EH (cell line): ENCODE measurements around the gene DMGDH.

Experiments used
- DNase-seq: peaks from one replicate; pipeline ENCODE4 v3.0.0-alpha.2; 2015; ENCODE audit warnings: low read depth

The DMGDH gene

DNA sequence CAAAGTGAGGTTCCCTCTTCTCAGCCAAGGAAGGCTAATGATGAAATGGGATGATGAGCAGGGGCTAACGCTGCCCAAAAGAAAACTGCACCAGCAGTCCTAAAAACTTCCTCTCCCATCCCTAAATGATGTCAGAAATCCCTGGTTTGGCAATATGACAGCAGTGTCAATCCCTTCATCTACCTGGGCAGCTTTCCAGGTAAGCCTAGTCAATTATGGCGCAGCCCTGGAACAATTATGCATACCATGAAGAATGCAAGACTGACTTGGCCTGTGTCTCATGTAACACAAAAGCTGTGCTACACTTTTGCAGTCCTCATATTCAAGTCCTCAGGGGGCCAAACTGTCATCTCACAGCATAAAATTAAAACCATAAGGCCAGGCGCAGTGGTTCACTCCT lies 7.0 kb downstream of the DMGDH start:
- no peak for DNase-seq

- no peak for DNase-seq
These were observed 9.8 kb downstream of the DMGDH start for GRCh38 chr5:79059674-79060073.

DNA sequence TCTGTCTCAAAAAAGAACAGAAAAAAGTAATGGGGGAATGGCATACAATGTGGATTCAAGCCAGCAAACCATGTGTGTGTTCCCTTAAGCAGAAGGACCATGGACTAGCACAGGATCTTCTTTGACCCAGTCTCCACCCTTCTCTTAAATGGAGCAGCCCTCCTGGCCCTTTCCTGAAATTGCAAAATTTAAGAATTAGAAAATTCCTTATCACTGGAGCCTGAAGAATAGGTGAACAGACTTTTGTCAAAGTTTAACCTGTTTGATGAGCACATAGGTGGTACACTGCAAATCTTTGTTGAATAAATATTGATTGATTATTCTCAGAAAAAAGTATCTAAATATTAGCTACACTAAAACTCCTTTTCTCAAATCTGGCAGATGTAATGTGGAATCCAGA lies 12.6 kb downstream of the DMGDH start:
- no peak for DNase-seq

DNA sequence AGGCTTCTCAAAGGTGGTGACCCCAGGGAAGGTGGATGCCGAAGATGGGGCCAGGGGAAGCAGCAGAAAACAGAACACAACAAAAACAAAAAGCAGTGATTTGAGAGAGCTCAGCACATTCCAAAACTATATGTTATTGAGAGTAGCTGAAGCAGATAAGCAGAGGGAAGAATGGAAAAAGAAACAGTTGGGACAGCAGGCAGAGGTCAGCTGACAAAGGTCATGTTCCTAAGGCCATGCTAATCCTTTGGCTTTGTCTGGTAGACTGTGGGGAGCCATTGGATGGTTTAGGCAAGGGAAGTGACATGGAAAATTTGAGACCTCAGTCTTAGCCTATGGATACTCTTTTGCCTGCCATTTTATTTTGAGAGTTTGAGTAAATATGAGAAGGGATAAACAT lies 14.5 kb downstream of the DMGDH start:
- no peak for DNase-seq

DNA sequence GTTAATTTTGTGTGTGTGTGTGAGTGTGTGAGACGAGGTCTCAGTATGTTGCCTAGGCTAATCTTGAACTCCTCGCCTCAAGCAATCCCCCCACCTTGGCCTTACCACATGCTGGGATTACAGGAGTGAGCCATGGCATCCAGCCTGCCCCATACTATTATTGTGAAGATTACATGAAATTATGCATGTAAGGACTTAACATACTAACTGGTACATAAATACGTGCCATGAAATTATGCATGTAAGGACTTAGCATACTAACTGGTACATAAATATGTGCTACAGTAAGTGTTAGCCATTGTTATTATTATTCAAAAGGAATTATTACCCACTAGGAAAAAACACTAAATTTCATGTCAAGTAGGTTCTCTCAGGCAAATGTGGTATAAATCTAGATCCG lies 16.2 kb downstream of the DMGDH start:
- DNase-seq: no peak

- DNase-seq: no peak
These were observed 19.0 kb downstream of the DMGDH start for GRCh38 chr5:79050498-79050897.

GRCh38 chr5:79048437-79048836 lies 21.0 kb downstream of the DMGDH start:
- no peak for DNase-seq

DNA sequence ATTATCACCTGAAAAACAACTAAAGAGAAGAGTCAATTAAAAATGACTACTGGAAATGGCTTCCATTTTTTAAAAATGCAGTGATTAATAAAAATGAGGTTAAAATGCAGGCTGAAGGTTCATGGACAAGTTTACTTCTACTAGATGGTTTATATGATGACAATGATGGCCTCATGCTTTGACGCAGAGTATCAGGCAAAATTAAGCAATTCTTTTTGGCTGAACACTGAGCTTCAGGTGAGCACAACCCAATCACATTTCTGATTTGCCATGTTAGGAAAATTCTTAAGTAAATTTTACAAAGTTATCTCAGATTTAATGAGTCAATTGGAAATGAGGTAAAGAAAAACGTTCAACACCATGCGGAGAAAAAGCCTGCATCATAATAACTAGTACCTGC lies 22.3 kb downstream of the DMGDH start:
- DNase-seq: no peak

DNA sequence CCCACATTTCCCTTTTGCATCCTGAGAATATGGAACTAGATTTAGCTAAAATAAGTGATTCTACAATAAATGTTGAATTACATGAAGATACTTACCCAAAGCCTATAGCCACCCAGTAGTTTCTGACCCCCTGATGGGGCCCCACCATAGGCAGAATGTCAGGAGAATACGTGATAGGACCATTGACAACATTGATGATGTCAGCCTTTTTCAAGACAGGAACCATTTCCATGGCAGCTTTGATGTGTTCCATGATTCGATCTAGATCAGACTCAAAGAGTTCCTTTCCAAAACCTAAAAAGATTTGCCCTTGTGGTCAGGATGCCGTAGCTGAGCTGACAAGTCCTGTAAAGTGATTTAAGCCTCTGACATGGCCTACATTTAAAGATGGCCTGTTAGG lies 27.3 kb downstream of the DMGDH start:
- no peak for DNase-seq

- no peak for DNase-seq
These were observed 32.7 kb downstream of the DMGDH start for GRCh38 chr5:79036769-79037168.

DNA sequence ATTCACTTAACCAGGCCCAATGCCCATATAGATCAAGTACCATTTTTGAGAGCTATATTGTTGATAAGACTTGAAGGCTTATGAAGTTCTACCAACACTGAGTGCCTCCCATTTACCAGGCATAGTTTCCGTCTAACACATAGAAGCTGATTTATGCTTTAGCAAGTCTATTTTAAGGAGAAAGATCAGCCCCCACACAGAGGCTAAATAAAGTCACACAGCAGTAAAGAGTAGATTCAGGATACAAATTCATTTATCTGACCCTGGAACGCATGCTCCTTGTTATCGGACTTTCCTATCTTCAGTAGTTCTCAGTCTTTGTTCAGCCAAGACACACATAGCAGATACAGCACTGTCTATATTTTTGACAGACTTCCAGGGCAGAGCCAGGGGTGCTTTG lies 34.2 kb downstream of the DMGDH start:
- DNase-seq: no peak

DNA sequence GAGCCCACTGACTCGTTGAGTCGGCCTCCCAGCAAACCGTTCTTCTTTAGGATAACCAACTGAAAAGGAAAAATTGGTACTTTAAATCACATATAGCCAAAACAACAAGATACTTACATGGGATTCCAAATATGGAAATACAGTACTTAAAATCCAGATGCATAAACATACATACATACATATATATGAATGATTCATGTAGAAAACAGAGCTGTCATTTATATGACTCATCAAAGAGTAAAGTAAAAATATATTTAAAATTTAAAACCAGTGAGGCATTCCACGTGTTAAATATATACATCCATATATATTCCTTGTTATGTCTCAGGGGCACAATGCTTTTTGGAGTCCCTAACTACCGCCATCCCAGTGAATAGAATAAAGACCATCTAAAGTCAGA lies 36.7 kb downstream of the DMGDH start:
- no peak for DNase-seq

GRCh38 chr5:79032031-79032695 lies 37.3 kb downstream of the DMGDH start:
- peak; percentile 5 for DNase-seq

GRCh38 chr5:79031485-79031867 lies 38.0 kb downstream of the DMGDH start:
- no peak for DNase-seq

DNA sequence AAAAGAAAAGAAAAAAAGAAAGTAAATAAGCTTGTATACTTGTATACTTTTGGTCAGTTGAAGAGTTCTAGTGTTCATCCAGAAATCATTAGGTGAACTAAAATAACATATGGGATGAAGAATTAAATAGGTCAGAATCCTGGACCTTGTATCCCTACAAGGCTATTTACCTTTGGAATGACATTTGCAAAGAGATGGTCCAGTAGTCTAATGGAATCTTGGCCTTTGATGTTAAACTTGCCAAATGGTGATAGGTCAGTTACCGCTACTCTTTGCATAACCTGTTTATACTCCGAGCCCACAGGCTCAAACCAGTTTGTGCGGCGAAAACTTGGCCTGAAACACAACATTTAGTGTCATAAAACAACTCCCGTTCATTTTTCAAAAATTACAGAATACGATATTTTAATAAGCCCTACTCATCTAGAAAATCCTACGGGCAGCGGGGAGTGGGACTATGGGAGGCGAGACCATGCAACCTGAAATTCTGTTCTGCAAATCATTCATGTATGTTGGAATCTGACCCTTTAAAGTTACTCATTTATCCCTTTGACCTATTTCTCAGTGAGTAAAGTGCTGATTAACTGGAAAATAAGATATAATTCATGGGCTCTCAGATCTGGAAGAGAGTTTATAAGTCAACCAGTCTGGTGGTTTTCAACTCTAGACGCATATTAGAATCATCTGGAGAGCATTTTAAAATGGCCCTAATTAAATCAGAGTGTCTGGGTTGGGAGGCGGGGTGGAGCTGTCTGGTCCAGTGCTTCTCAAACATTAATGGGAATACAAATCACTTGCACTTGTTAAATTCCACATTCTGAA lies 38.6 kb downstream of the DMGDH start:
- no peak for DNase-seq

DNA sequence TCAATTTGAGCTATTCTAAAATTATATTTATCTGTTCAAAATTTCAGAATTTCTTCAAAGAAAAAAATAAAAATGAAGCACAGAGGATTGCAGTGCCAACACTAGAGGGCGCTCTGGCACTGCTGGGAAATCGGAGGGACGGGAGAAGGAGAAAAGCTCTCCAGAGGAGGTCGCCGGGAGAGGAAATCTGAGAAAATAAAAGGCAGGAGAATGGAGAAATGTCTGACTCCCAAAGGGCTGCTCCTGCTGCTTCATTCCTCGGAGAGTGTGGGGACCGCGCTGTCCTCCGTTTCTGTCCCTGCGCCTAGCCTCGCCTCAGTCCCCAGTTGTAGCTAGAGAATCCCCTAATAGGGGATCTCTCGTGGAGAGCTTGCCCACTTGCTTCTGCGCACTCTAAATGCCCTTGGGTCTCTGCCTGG lies 44.4 kb downstream of the DMGDH start:
- DNase-seq: peak; percentile 76

DNA sequence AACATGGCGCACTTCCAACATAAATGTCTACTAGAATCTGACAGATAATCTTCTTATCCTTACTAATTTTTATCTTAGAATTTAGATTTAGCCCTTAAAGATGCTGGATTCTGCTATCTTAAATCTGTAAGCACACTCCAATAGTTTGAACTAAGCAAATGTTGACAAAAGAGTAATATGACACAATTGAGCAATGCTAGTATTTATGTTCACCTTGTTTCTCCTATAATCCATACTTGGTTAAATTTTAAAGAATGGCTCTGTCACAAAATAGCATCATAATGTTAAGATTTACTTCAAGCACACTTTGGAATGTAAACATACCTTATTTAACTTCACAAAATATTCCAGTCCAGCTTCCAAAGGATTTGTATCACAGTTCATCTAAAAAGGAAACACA lies 45.5 kb downstream of the DMGDH start:
- DNase-seq: no peak

DNA sequence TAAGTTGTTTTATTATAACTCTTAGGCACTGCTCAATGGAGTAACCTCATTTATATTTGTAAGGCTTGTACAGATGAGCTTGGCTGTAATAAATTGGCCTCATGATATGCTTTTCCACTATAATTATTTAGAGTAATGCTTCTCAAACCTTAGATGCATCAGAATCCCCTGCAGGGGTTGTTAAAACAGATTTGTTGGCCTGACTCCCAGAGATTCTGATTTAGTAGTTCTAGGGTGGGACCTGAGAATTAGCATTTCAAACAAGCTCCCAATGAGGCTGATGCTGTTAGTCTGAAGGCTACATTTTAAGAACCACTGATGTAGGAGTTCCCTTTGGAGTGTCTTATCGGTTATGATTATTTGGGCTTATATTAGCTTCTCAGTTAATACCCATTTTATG lies 46.1 kb downstream of the DMGDH start:
- DNase-seq: peak; percentile 7

GRCh38 chr5:79022771-79023170 lies 46.7 kb downstream of the DMGDH start:
- DNase-seq: no peak

DNA sequence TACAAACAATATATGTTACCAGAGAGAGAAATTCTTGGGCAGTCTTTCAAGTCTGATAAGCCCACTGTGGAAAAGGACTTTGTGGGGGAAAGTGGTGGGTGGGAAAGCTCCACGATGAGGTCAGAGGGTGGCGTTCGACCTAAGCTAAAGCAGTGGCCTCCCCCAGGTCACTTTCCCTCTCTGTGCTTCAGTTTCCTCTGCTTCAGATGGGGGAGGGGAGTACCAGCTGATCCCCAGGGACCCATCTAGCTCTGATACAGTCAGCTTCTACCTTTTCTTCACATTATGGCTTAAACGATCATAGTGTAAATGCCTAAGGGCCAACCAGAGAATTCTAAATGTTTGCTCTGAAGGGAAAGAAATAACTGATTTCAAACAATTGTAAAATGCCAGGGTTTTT lies 47.7 kb downstream of the DMGDH start:
- DNase-seq: no peak

DNA sequence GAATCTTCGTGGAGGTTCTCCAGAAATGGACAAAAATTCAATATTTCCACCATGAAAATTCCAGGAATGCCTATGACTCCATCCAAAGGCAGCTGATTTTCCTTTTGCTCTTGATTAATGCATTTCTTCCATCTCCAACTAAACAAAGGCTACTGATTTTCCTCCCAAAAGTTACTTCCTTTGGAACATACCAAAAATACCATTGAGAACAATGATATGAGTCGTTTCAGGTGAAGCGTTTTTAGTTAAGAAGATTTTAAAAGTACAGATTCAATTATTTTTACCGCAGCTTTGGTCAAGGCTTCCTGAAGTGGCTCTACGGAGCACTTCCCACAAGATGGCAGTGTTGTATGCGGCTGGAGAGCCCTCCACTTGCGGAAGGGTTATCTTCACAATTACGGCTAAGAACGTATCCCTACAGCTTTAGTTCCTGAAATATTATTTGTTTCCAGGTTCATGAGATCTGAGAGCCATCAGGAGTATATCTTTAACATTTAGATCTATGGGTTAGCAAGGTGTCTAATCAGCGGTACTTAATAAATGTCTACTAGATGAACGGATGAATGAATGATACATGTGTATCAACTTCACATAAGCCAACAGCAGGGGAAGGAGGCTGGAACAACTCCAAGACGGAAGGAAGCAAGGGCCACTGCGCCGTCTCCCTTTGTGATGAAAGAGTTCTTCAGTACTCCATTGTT lies 48.5 kb downstream of the DMGDH start:
- DNase-seq: peak; percentile 84

DNA sequence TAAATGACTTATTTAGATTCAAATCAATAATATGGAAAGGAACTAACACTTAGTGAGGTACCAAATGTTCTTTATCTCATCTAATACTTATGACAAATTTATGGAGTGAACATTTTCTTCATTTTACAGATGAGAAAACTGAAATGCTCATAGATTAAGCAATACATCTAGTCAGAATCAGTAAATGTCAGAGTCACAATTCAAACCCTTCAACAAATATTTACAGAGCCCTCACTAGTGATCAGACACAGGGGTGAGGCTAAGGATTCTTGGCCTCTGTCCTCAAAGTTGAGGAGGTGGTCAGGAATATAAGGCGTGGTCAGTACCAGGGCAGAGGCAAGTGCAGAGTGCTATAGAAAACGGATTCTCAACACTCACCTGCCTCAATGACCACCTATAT lies 54.8 kb downstream of the DMGDH start:
- no peak for DNase-seq

- no peak for DNase-seq
These were observed 57.6 kb downstream of the DMGDH start for GRCh38 chr5:79011869-79012268.
